ENCODE measurements around the gene LPIN1.
A peak's percentile ranks its signal among the peaks of the same experiment; 100 is the strongest.

LPIN1 gene

DNA sequence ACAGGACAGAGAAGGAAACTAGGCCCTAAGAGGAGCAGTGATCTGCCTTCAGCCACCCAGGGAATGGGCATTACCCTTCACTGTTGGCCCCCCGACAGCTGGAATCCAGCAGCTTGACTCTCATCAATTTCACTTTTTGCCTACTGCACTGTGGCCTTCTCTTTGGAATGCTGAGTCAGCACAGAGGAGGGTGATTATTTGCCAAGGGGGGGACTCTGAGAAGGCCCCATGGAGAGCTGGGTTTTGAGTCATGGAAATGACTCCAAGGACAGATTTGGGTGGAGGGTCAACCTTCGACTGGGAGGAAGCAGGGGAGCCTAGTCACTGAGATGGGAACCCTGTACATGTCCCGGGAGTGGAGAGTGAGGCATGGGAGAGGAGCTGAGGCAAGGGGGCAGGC is 38.3 kb upstream of the LPIN1 start:
- DNase-seq: no peak
- TF ChIP-seq GATA1 (IDR thresholded peaks at IDR 0.05; ENCODE audit: low read depth, low read length): no peak
- TF ChIP-seq POLR2A (IDR thresholded peaks at IDR 0.05; ENCODE audit: low read length): no peak

DNA sequence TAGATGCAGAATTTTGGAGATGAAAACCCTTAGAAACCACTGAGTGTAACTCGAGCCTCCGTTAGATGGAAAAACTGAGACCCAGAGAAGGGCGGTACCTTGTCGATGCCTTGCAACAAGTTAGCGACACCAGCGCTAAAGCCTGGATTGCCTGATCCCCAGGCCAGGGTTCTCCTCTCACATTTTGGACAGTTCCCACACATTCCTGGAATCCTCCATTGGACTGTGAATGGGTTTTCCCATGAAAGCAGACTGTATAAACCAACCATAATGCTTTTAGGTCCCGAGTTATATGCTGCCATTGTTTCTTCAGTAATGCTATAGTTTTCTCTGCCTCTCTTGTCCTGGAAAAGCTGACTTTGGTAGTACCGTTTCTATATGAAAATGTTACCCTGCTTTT is 37.1 kb upstream of the LPIN1 start:
- no peak for DNase-seq
- TF ChIP-seq GATA1 (IDR thresholded peaks at IDR 0.05; ENCODE audit: low read depth, low read length) (no peak), POLR2A (IDR thresholded peaks at IDR 0.05; ENCODE audit: low read length) (no peak)

DNA sequence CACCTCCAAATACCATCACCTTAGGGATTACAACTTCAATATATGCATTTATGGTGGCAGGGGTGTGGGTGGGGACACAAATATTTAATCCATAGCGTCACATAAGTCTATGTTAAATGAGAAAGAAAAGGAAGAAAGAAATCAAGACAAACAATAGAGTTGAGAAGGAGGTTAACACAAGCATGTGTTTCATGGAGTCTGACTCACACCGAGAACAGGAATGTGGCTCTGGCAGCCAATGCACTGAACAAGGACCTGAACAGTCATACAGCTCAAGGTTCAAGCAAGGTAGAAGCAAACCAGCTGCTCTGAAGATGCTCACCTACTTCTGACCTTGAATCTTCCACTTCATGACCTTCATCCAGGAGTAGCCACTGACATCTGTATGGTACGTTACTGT is 36.2 kb upstream of the LPIN1 start:
- TF ChIP-seq POLR2A (IDR thresholded peaks at IDR 0.05; ENCODE audit: low read length) (no peak), GATA1 (IDR thresholded peaks at IDR 0.05; ENCODE audit: low read depth, low read length) (no peak)
- DNase-seq: no peak

DNA sequence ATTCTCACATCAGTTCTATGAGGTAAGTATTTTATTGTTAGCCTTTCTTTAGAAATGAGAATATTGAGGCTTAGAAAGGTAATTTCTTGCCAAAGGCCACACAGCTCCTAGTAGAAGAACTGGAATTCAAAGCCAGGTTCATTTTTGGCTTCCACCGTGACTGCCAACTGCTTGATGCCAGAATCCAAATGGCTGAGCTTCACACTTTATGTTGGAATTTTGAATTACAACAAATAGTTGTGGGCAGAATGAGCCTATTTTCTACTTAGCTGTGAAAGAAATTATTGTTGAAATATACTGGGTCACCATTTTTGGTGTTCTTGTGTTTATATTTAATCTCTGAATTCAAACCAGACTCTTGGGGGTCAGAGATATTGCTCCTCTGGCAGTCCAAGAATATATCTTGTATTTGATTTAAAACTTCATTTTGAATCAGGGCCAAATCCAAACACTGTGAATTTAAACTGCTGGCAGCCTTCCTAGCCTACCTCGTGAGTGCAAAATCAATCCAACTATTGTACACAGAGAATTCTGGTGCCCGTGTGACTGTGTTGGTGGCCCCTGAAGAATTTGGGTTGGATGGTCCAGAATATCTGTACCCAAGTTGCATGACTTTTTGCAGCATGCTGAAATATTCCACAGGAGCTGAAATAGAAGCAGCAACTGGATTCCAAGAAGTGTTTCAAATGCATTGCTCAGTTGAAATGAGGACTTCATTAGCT is 35.6 kb upstream of the LPIN1 start:
- no peak for DNase-seq
- TF ChIP-seq POLR2A (IDR thresholded peaks at IDR 0.05; ENCODE audit: low read length): no peak
- TF ChIP-seq GATA1 (IDR thresholded peaks at IDR 0.05; ENCODE audit: low read depth, low read length): no peak

DNA sequence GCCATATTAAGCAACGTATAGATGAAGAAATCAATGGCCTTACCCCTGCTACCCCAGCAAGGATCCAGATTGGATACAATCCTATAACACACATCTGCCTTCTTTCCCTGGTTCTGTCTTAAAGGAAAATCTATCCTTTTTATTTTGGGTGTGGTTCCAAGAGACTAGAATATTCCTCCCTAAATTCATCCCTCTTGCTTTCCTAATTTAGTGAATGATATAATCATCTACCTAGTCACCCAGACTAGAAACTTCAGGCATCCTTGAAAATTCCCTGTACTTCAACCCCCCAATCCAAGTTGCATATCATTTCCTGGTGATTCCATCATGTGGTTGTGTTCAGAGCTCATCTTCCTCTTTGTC is 35.1 kb upstream of the LPIN1 start:
- DNase-seq: no peak
- TF ChIP-seq POLR2A (IDR thresholded peaks at IDR 0.05; ENCODE audit: low read length): no peak
- no peak for TF ChIP-seq GATA1 (IDR thresholded peaks at IDR 0.05; ENCODE audit: low read depth, low read length)

DNA sequence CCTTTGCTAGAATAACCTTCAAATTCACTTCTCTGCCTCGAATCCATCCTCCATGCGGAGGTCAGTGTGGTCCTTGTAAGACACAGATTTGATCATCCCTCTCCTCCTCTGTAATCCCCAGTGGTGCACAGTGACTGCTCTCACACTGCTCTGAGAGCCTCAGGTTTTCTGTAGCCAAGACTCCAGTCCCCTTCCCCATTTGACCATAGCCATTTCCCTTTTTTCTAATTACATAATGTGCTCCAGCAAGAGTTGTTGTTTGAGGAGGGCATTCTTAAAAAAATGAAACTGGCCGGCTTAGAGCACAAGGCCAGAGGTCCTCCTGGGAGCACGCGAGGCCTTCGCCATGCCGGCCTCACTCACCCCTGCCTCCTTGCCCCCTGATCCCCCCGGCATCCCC is 34.7 kb upstream of the LPIN1 start:
- DNase-seq: no peak
- TF ChIP-seq GATA1 (IDR thresholded peaks at IDR 0.05; ENCODE audit: low read depth, low read length) (no peak), POLR2A (IDR thresholded peaks at IDR 0.05; ENCODE audit: low read length) (no peak)

DNA sequence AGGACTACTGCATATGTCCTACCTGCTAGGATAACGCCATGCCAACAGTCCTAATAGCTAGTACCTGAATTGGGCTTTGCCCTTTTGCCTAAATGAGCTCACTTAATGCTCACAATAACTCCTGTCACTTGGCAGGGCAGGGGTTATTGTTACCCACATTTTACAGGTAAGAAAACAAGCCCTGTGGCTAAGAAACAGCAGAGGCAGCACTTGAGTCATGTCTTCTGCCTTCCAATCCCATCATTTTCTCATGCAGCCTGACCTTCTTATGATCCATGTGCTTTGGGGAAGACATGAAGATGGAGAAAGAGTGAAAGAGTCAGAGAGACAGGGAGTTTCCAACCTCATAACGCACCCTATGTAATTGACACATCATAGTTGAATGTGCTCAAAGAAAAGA is 33.6 kb upstream of the LPIN1 start:
- no peak for TF ChIP-seq GATA1 (IDR thresholded peaks at IDR 0.05; ENCODE audit: low read depth, low read length)
- no peak for TF ChIP-seq POLR2A (IDR thresholded peaks at IDR 0.05; ENCODE audit: low read length)
- DNase-seq: no peak

DNA sequence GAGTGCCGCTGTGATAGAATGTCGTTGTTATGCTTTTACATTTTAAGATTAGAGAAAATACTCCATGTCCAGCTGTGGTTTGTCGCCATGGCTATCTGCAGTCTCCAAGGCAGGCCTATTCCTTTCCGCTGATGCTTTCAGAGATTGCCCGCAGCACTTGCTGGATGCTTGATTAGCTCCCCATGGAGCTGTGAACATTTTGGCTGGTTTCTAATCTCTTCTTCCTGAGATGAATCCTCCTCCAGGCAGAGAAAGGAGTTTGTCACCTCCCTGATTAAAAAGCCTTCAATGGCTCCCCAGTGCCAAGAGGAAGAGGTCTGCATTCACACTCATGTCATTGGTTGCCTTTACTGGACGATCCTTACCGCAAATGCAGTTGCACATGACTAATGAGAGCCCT is 32.6 kb upstream of the LPIN1 start:
- TF ChIP-seq POLR2A (IDR thresholded peaks at IDR 0.05; ENCODE audit: low read length): no peak
- TF ChIP-seq GATA1 (IDR thresholded peaks at IDR 0.05; ENCODE audit: low read depth, low read length): no peak
- no peak for DNase-seq

DNA sequence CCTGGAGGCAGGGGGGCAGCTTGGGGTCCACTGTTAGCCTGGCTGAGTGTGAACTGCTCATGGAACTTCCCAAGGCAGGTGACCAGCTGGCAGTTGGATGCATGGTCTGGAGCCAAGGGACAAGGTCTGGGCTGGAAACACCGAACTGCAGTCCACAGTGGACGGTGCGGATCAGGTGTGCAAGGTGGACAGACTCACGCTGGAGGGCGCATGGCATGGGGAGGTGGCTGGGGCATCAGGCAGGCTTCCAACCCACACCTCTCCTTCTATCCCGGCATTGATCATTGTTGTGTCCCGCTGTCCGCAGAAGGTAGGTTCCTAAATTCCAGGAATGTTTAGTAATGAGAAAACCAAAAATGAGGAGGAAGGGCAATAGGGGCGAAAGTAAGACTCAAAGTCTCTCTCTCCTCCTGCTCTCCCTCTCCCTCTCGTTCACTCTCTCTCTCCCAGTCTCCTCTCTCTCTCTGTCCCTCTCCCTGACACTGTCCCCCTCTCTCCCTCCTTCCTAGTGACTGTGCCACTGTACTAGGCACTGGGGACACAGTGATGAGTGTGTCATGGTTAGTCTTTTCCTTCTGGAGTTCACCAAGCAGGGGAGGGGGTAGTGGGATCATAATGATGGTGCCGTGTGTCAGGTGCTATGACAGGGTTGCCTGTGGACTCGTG is 30.3 kb upstream of the LPIN1 start:
- TF ChIP-seq GATA1 (IDR thresholded peaks at IDR 0.05; ENCODE audit: low read depth, low read length) (no peak), POLR2A (IDR thresholded peaks at IDR 0.05; ENCODE audit: low read length) (no peak)
- DNase-seq: no peak

DNA sequence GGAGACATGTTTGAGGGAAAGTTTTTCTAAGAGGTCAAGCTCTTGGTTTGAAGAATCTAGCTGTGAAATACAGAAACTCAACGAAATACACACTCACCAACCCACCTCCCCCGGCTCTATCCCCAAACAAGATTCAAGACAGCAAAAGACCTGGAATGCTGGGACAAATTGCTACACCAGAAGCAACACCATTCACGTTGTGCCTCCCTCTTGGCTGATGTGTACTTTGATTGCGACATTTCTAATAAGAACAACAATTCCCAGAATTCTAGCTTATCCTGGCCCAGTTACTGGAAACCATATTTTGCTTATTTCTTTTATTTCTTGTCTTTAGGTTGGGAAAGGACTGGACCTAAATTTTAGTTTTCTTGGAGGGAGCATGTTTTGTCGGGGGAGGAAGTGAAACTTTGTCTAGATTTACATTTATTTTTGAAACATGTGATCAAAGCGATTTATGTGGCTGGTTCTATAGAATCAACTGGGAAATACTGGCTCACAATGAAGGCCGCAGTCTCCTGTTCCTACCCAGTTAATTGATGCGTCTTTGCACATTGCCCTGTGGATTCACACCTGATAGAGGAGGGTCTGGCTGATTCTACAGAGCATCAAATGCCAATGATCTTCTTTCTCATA is 29.6 kb upstream of the LPIN1 start:
- TF ChIP-seq POLR2A (IDR thresholded peaks at IDR 0.05; ENCODE audit: low read length): no peak
- no peak for TF ChIP-seq GATA1 (IDR thresholded peaks at IDR 0.05; ENCODE audit: low read depth, low read length)
- no peak for DNase-seq

DNA sequence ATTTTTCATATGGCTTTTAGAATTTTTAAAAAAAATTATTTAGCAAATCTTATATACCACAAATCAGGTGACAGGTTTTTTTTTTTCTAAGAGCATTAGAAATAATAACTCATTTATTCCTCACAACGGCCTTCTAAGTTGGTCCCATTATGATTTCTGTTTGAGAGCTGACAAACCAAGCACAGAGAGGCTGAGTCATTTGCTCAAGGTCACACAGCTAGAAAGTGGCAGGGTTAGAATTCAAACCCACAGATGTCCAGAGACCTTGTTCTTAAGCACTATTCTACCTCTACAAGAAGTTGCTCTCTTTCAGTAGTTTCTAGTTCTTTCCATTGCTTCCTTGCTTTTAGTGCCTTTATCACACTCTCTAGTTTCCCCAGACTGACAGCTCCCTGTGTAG is 28.8 kb upstream of the LPIN1 start:
- no peak for DNase-seq
- no peak for TF ChIP-seq GATA1 (IDR thresholded peaks at IDR 0.05; ENCODE audit: low read depth, low read length)
- TF ChIP-seq POLR2A (IDR thresholded peaks at IDR 0.05; ENCODE audit: low read length): no peak

DNA sequence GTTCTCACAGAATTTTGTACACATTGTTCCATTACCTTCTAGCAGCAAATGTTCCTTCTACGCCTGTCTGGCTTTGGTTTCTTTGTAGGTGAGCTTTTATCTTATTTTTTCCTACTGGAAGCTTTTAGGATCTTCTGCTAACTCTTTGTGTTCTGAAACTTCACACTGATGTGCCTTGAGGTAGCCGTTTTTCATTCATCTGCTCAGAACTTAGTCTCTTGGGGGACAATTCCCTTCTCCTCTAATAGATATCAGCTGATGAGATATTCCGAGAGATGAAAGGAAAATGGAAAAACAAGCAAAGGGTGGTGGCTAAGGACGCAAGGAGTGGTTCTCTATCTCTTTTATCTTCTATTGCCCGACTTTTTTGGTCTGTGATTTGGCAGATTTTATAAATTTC is 27.8 kb upstream of the LPIN1 start:
- no peak for DNase-seq
- TF ChIP-seq GATA1 (IDR thresholded peaks at IDR 0.05; ENCODE audit: low read depth, low read length) (no peak), POLR2A (IDR thresholded peaks at IDR 0.05; ENCODE audit: low read length) (no peak)

DNA sequence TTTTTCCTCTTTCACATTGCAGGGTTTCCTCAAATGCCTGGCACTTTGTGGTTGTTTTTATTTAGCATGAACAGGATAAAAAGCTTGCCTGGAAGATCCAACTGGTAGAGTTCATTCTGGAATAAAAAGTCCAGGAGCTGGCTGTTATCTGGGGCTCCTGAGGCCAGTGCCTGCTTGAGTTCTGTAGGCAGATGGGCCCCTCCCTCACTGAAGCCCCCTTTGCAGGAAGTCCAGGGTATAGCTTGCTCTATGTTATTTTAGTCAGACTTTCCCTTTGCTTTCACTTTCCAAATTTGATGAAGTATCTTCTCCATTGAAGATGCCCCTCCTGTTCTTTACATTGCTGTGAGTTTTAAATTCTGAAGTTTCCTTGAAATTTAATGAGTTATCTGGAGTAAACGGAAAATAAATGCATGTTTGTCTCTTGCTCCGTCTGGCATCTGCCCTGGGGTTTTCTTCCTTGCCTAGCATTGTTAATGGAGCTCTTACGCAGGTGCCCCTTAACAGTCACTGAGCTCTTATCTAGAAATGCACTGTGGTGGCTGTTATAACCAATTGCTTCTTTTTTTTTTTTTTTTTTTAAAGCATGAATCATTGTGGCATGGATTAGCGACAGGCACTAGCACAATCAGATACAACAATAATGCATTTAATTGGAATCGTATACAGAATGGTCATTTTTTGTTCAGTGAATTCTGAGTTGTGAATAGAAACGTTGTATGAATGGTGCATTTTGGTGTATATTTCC is 27.0 kb upstream of the LPIN1 start:
- TF ChIP-seq GATA1 (IDR thresholded peaks at IDR 0.05; ENCODE audit: low read depth, low read length) (no peak), POLR2A (IDR thresholded peaks at IDR 0.05; ENCODE audit: low read length) (no peak)

DNA sequence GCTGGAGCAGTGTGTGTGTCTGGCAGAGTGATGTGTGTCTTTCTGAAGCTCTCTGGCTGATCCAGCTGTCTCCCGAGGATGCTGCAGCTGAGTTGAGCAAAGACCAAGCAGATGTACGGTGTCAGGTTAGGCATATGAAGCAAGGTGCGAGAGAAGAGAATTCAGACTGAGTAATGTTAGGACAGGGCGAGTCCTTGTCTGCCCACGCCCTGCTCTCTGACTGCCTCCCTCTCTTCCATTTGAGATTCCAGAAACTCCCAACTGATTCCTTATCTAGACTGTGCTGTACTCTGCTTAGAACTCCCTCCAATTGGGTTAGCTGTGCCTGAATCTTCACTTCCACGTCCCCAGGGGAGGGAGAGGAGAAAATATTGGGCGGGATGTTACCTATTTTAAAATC is 25.7 kb upstream of the LPIN1 start:
- DNase-seq: no peak
- TF ChIP-seq POLR2A (IDR thresholded peaks at IDR 0.05; ENCODE audit: low read length) (no peak), GATA1 (IDR thresholded peaks at IDR 0.05; ENCODE audit: low read depth, low read length) (no peak)

More for the DNA sequence above, 27.0 kb upstream of the LPIN1 start:
- DNase-seq: peak; percentile 19 to 48
